HL-60/S4 treated with phorbol 12-myristate 13-acetate at 8.2 ng/mL for 4 days and 3 days (cell line): ENCODE results near the gene ZNF701.

Experiments used
- in situ Hi-C: fragments of 300-500 bp; cut with MboI; formaldehyde crosslinking; loops from 2 replicates; pipeline ENCODE4 v1.15.0; 2022; ENCODE audit warnings: low sequenced_read_pairs

ZNF701 gene

DNA sequence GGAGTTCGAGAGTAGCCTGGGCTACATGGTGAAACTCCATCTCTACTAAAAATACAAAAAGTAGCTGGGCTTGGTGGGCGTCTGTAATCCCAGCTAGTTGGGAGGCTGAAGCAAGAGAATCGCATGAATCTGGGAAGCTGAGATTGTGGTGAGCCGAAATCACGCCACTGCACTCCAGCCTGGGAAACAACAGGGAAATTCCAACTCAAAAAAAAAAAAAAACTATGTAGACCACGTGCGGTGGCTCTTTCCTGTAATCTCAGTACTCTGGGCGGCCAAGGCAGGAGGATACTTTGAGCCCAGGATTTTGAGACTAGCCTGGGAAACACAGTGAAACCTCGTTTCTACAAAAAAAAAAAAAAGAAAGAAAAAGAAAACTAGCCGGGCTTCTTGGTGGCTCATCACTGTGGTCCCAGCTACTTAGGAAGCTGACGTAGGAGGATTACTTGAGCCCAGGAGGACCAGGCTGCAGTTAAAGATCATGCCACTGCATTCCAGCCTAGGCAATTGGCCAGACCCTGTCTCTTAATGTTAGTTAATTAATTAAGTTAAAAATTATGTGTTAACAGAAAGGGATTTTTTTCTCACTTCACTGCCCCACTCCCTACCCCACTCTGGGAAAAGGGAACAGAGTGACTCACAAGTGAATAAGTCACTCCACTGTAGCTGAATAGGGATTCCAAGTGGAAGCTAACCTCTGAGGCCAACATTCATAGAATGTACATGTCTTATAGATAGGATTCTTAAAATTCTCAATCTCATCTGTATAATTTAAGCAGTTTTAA lies 65.9 kb downstream of the ZNF701 start:
- in situ Hi-C loops: no loop called here
